GM21529 (cell line): ENCODE data around the gene MT3.
A peak's percentile ranks its signal among the peaks of the same experiment; 100 is the strongest.

Experiments used
- ATAC-seq: cut with Tn5 transposase; IDR thresholded peaks from one replicate; pipeline ENCODE4 v1.9.1; 2021; ENCODE audit not compliant: unreplicated experiment

The MT3 gene

GRCh38 chr16:56628486-56629350, 39.4 kb downstream of the MT3 start:
- no peak for ATAC-seq

- no peak for ATAC-seq
These were observed 40.2 kb downstream of the MT3 start for GRCh38 chr16:56629531-56629930.

- ATAC-seq, result peak; percentile 89
These were observed 40.8 kb downstream of the MT3 start for GRCh38 chr16:56630134-56630533.

- ATAC-seq, result no peak
These were observed 41.9 kb downstream of the MT3 start for GRCh38 chr16:56631197-56631596.

GRCh38 chr16:56631832-56632155, 42.5 kb downstream of the MT3 start:
- no peak for ATAC-seq

GRCh38 chr16:56632156-56632847, 43.0 kb downstream of the MT3 start, which contains the start of gene MT1M:
MT1M (plus strand) TSS chr16:56632659; CDS start chr16:56632732, 73 bp downstream.
- no peak for ATAC-seq

- ATAC-seq, result no peak
These were observed 43.6 kb downstream of the MT3 start for GRCh38 chr16:56632848-56633365.

- no peak for ATAC-seq
These were observed 44.2 kb downstream of the MT3 start for GRCh38 chr16:56633535-56633934.

- ATAC-seq, result no peak
These were observed 45.5 kb downstream of the MT3 start for GRCh38 chr16:56634715-56635440.

- ATAC-seq, result no peak
These were observed 46.2 kb downstream of the MT3 start for GRCh38 chr16:56635441-56635967.

GRCh38 chr16:56636616-56637413, 47.5 kb downstream of the MT3 start:
- no peak for ATAC-seq

GRCh38 chr16:56637814-56638750, 48.8 kb downstream of the MT3 start, which contains the start of gene MT1A:
MT1A (plus strand) TSS chr16:56638666; CDS start chr16:56638739, 73 bp downstream.
- no peak for ATAC-seq

- no peak for ATAC-seq
These were observed 49.7 kb downstream of the MT3 start for GRCh38 chr16:56639045-56639444.

GRCh38 chr16:56640076-56640475, 50.7 kb downstream of the MT3 start:
- no peak for ATAC-seq
